Measurements from ENCODE around the gene NID2. TPM values are rescaled to one million over a fixed set of nuclear protein-coding genes. Genes with fewer than 3 reads are reported as not detected.

The NID2 gene
- total RNA-seq, 2 donors from 2014 or later: not detected

DNA sequence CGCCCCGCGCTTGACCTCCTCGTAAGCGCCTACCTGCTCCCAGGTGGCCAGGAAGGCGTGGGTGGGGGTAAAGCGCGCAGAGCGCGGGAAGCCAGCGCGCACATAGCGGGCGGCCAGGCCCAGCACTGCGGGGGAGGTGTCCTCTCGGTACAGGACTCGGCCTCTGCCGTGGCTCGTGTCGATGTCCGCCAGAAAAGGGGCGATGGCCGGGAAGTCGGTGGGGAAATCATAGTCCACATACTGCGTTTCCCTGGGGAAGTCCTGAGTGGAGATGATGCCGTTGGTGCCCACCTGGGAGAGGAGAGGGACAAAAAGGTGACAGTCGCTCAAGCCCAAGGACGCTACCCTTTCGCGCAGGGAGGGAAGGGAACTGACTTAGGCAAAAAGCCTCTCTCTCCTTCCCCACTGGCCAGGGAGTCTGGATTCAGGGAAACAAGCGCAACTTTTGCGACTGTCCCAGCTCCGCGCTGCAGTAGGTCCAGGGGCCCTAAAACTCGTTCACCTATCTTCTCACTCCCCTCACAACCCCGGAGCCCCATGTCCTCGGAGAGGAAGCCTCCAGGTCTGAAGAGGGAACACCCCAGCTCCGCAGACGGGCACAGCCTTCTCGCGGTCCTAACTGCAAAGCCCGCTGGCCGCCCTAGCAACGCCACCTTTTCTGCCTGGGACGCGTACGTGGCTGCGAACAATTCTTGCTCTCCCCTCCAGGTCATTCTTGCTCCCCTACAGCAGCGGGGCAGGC, 815 bp downstream of the NID2 start:
- Mint-ChIP-seq H3K36me3 (peaks cover 0 to 6% of the 10 kb centered on the region in 2 donors), H3K9me3 (no peaks in the 10 kb centered on the region), H3K27ac (no peak overlapping the region)
- peak in 1 of 2 donors; percentile 33 for ATAC-seq
- peak in 1 of 2 donors; percentile 11 for DNase-seq (ENCODE audit: low spot score in 2 of 2)

DNA sequence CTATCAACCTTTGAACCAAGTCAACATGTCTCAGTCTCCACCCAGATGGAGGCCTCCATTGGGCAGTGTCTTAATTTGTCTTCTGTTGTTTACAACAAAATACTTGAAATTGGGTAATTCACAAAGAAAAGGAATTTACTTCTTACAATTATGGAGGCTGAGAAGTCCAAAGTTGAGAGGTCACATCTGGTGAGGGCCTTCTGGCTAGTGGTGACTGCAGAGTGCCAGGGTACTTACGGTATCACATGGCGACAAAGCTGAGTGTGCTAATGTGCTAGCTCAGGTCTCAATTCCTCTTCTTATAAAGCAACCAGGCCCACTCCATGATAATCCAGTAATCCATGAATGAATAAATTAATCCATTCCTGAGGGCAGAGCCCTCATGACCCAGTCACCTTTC, 4.7 kb downstream of the NID2 start:
- Mint-ChIP-seq H3K9me3 (no peaks in the 10 kb centered on the region), H3K36me3 (peaks cover 0 to 6% of the 10 kb centered on the region in 2 donors), H3K27ac (no peak overlapping the region)
- DNase-seq (ENCODE audit: low spot score in 2 of 2) (no peak), ATAC-seq (no peak)

DNA sequence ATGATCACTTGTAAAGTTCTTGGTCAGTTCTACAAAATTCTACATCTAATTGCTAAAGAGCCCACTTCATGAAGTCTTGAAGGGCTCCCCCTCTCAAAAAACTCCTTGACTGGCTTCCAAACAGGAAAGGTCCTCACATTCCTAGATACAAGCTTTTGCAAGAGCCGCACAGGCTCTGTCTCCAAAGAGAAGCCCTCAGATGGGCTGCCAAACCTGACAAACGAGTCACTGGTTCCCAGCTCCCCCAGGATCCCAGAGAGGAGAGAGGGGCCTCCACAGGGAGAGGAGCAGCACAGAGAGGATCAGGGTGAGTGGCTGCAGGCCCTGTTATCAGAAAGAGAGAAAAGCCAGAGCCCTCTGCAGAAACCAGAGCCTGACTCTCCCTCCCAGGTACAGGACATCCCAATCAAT, 5.8 kb downstream of the NID2 start:
- Mint-ChIP-seq H3K27ac (no peak overlapping the region), H3K9me3 (no peaks in the 10 kb centered on the region)

DNA sequence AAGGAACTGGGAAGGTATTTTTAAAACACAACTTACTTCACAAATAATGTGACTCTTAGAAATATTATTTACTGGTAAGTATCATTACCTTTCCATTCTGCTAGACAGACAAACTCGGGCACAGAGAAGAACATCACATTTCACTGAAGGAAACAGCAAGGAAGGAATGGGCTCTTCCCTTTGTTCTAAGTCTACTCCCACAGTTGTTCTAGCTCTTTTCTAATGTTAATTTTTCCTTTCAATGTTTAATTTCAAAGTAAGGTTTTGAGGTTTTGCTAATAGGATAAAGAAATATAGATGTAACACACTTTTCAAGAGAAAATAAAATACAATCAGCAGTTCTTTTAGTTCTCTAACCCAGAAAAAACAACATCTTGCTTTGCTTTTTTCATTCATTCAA, 7.0 kb downstream of the NID2 start:
- H3K36me3 Mint-ChIP-seq: no peaks in the 10 kb centered on the region
- H3K9me3 Mint-ChIP-seq: no peaks in the 10 kb centered on the region
- DNase-seq (ENCODE audit: low spot score in 2 of 2) (no peak), ATAC-seq (no peak)
- H3K27ac Mint-ChIP-seq: no peak overlapping the region

More for the DNA sequence above, 5.8 kb downstream of the NID2 start:
- peaks cover 0 to 6% of the 10 kb centered on the region in 2 donors for H3K36me3 Mint-ChIP-seq
- DNase-seq (ENCODE audit: low spot score in 2 of 2): no peak
- ATAC-seq: no peak

DNA sequence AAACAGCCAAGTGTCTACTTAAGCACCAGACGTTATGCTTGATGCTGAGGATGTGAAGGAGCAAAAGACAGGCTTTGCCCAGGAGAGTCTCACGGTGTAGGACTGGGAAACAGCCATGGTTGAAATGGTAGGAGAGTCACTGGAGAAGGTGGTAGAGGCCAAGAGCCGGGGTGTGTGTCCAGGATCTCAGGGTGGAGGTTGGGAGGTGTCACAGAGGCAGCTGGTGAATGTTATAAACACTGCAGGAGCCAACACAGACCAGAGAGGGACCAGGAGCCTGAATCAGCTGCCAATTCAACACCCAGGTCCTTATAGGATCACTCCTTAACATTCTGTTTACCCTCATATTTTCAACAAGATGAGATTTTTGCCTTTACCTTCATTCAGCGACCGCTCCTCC, 7.5 kb downstream of the NID2 start:
- ATAC-seq: no peak
- H3K9me3 Mint-ChIP-seq: no peaks in the 10 kb centered on the region
- DNase-seq (ENCODE audit: low spot score in 2 of 2): no peak
- H3K36me3 Mint-ChIP-seq: no peaks in the 10 kb centered on the region
- H3K27ac Mint-ChIP-seq: peak overlapping the region in 1 of 2 donors; percentile 7

DNA sequence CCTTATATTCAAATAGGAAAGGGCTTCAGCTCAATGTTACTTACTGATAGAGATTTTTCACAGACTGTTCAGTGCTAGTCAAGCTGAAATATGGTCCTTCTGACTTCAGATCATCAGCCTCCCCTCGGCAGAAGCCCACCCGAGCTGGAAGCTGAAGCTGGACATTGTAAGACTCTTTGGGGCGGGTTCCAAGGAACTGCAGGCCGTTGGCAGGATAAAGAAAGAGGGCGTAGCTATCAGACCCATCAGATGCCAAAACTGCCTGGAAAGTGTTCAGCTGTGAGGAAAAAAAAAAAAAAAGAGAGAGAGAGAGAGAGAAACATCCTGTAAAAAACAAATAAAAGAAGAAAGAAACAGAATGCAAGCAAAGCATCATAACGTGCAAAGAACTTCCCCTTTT, 8.8 kb downstream of the NID2 start:
- DNase-seq (ENCODE audit: low spot score in 2 of 2) (no peak), ATAC-seq (no peak)
- Mint-ChIP-seq H3K9me3 (no peaks in the 10 kb centered on the region), H3K27ac (no peak overlapping the region), H3K36me3 (no peaks in the 10 kb centered on the region)

DNA sequence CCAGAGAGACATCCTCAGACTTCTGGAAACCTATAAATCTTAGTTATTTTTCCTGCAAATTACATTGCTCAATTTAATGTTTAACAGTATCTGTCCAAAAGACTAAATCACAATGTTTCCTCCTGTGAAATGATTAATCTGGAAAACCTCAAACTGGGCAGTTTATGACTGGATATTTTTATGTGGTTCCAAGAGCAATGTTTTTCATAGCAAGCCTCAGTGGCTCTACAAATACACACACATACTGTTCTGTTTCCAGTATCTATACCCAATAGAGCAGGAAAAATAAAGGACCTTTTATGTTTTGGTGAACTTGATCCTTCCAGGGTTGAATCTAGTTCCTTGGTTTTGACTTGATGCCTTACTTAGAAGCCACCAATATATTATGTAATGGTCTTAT, 9.2 kb downstream of the NID2 start:
- no peaks in the 10 kb centered on the region for H3K36me3 Mint-ChIP-seq
- no peaks in the 10 kb centered on the region for H3K9me3 Mint-ChIP-seq
- DNase-seq (ENCODE audit: low spot score in 2 of 2) (no peak), ATAC-seq (no peak)
- H3K27ac Mint-ChIP-seq: no peak overlapping the region

- Mint-ChIP-seq H3K27ac (no peak overlapping the region), H3K9me3 (no peaks in the 10 kb centered on the region), H3K36me3 (no peaks in the 10 kb centered on the region)
- DNase-seq (ENCODE audit: low spot score in 2 of 2) (no peak), ATAC-seq (no peak)
Measured at GRCh38 chr14:52058341-52058740, 10.5 kb downstream of the NID2 start.

DNA sequence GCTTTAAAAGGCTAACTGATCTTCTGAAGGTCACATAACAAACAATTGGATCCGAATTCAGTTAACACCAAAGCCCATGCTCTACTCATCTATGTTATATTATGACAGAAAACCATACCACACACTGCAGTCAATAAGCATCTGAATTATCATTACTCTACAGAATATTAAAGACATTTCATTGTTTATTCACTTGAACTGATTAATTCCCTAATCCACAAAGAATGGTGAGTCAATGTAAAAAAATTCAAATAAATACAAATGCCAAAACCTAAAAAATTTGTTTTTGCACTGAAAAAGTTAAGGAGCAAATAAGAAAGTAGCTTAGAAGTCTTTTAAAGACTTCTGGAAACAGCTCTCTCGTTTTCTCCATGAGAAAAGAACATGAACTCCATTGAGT, 13.7 kb downstream of the NID2 start:
- H3K36me3 Mint-ChIP-seq: no peaks in the 10 kb centered on the region
- ATAC-seq (no peak), DNase-seq (ENCODE audit: low spot score in 2 of 2) (no peak)
- no peaks in the 10 kb centered on the region for H3K9me3 Mint-ChIP-seq
- H3K27ac Mint-ChIP-seq: no peak overlapping the region

- no peak overlapping the region for H3K27ac Mint-ChIP-seq
- no peak for ATAC-seq
Measured at GRCh38 chr14:52054678-52055077, 14.2 kb downstream of the NID2 start.

GRCh38 chr14:52053044-52053443, 15.8 kb downstream of the NID2 start:
- Mint-ChIP-seq H3K36me3 (no peaks in the 10 kb centered on the region), H3K9me3 (no peaks in the 10 kb centered on the region), H3K27ac (no peak overlapping the region)
- DNase-seq (ENCODE audit: low spot score in 2 of 2) (no peak), ATAC-seq (no peak)

More at GRCh38 chr14:52054678-52055077, 14.2 kb downstream of the NID2 start:
- Mint-ChIP-seq H3K36me3 (no peaks in the 10 kb centered on the region), H3K9me3 (no peaks in the 10 kb centered on the region)
- no peak for DNase-seq (ENCODE audit: low spot score in 2 of 2)

GRCh38 chr14:52052288-52052943, 16.4 kb downstream of the NID2 start:
- H3K36me3 Mint-ChIP-seq: no peaks in the 10 kb centered on the region
- ATAC-seq: no peak
- H3K27ac Mint-ChIP-seq: no peak overlapping the region

DNA sequence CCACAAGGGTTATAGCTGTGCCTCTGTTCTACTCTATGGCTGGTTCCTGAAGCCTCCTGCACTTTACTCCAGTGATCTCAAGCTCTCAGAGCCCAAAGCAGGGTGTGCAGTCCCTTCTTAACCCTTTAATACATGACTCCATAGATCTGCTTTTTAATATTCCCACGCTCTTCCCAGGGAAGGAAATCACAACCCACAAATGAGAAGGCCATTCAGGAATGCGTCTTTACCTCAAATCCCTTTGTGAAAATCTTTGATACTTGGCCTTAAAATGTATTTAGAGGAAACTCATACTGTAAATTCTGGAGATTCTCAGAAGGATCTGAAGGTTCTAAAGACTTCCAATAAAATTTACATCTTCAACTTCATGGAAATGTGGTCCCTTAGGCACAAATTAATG, 17.0 kb downstream of the NID2 start:
- no peaks in the 10 kb centered on the region for H3K36me3 Mint-ChIP-seq
- DNase-seq (ENCODE audit: low spot score in 2 of 2) (no peak), ATAC-seq (no peak)
- H3K9me3 Mint-ChIP-seq: no peaks in the 10 kb centered on the region
- H3K27ac Mint-ChIP-seq: no peak overlapping the region

More at GRCh38 chr14:52052288-52052943, 16.4 kb downstream of the NID2 start:
- no peaks in the 10 kb centered on the region for H3K9me3 Mint-ChIP-seq
- no peak for DNase-seq (ENCODE audit: low spot score in 2 of 2)

- DNase-seq (ENCODE audit: low spot score in 2 of 2) (no peak), ATAC-seq (no peak)
- Mint-ChIP-seq H3K27ac (no peak overlapping the region), H3K36me3 (no peaks in the 10 kb centered on the region), H3K9me3 (no peaks in the 10 kb centered on the region)
Measured at GRCh38 chr14:52051251-52051650, 17.6 kb downstream of the NID2 start.

DNA sequence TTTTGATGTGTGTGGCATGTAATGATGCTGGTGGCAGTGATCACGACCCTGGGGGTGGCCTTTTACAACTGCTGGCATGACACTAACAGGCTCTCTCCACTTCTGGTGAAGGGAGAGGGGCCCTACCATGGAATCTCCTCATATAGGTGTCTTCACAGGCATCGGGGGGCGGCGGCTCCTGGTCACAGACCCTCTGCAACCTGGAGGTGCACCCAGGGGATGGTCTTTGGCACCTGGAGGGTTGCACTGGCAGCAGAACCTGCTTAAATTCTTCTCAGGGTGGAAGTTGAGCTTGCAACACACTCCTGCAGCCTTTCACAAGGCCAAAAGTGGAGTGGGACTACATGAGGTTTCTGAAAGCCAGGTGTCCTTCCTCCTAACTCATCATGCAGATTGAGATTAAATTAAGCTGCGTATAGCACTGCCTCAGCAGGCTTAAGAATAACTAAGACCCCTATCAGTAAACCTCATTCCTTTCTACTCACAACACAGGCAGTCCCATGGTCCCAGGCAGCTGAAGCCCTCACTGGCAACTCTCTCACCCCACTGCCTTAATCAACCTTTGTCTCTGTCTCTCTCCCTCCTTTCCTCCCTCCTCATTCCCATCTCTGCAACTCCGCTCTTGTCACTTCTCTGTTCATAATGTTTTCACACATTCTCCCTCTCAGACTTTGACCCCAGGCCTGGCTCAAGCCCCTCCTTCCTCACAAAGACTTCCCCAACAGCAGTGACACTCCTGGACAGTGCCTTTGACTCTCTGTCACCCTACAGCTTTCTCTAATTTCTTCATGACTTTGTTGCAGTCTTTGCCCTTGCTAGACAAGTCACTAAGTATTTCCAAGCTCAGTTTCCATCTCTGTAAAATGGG, 18.9 kb downstream of the NID2 start:
- no peaks in the 10 kb centered on the region for H3K36me3 Mint-ChIP-seq
- DNase-seq (ENCODE audit: low spot score in 2 of 2) (no peak), ATAC-seq (no peak)
- no peaks in the 10 kb centered on the region for H3K9me3 Mint-ChIP-seq
- H3K27ac Mint-ChIP-seq: no peak overlapping the region

DNA sequence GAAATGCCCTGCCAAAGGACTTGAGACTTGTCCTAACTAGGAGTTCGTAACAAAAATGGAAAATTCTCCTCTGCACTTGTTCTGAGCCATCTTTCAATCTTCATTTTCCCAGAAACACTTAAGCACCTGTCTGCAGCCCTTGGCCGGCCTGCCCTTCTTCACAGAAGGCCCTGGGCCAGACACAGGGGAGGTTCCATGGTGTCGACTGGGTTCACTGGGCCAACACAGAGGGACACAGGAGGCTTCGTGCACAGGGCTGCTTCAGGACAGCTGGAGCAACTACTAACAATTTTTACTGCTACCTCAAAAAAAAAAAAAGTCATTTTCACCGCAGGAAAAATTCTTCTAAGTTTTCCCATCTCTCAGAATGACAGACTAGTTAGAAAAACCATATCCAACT, 19.6 kb downstream of the NID2 start:
- DNase-seq (ENCODE audit: low spot score in 2 of 2) (no peak), ATAC-seq (no peak)
- no peaks in the 10 kb centered on the region for H3K36me3 Mint-ChIP-seq
- H3K9me3 Mint-ChIP-seq: no peaks in the 10 kb centered on the region
- H3K27ac Mint-ChIP-seq: no peak overlapping the region

GRCh38 chr14:52048641-52049204, 20.1 kb downstream of the NID2 start:
- ATAC-seq (no peak), DNase-seq (ENCODE audit: low spot score in 2 of 2) (no peak)
- Mint-ChIP-seq H3K9me3 (no peaks in the 10 kb centered on the region), H3K36me3 (no peaks in the 10 kb centered on the region), H3K27ac (no peak overlapping the region)
